LNCaP clone FGC (cell line): Measurements from ENCODE around the gene TASP1.
"Not testable (repeated sequence)": the region's sequence is repeated elsewhere in the genome, so short reads cannot be mapped to it uniquely, and the experiment has no call there.

Experiments used
- DNase-seq: peaks from one replicate; pipeline ENCODE4 v3.0.0-alpha.2; 2011; ENCODE audit warnings: low read depth
- H3K4me3 ChIP-seq: 2 replicates; pipeline ENCODE4 v1.5.1; 2011; ENCODE audit warnings: mild to moderate bottlenecking, low read depth, low read length, control low read depth
- TF ChIP-seq, protein P1 (sequence below): IDR thresholded peaks from 2 replicates; pipeline ENCODE4 v1.5.1; 2012; ENCODE audit warnings: mild to moderate bottlenecking; ENCODE audit not compliant: control insufficient read depth, insufficient read depth; ENCODE audit errors: extremely low read depth

The TASP1 gene

DNA sequence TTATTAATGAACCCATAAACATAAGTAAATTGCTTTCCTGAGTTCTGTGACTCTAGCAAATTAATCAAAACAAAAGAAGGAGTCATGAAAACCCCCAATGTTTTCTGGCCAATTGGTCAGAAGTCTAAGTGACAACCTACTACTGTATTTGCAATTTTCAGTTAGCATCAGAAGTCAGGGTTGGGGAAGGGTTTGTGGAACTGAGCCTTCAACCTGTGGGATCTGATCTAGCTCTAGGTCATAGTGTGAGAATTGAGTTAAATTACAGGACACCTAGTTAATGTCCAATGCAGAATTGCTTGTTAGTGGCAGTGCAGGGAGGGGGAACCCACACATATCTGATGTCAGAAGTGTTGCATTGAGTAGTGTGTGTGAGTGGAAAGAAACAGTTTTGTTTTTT, 275.3 kb downstream of the TASP1 start:
- no peak for DNase-seq
- TF ChIP-seq, protein P1, sequence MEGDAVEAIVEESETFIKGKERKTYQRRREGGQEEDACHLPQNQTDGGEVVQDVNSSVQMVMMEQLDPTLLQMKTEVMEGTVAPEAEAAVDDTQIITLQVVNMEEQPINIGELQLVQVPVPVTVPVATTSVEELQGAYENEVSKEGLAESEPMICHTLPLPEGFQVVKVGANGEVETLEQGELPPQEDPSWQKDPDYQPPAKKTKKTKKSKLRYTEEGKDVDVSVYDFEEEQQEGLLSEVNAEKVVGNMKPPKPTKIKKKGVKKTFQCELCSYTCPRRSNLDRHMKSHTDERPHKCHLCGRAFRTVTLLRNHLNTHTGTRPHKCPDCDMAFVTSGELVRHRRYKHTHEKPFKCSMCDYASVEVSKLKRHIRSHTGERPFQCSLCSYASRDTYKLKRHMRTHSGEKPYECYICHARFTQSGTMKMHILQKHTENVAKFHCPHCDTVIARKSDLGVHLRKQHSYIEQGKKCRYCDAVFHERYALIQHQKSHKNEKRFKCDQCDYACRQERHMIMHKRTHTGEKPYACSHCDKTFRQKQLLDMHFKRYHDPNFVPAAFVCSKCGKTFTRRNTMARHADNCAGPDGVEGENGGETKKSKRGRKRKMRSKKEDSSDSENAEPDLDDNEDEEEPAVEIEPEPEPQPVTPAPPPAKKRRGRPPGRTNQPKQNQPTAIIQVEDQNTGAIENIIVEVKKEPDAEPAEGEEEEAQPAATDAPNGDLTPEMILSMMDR, result no peak

DNA sequence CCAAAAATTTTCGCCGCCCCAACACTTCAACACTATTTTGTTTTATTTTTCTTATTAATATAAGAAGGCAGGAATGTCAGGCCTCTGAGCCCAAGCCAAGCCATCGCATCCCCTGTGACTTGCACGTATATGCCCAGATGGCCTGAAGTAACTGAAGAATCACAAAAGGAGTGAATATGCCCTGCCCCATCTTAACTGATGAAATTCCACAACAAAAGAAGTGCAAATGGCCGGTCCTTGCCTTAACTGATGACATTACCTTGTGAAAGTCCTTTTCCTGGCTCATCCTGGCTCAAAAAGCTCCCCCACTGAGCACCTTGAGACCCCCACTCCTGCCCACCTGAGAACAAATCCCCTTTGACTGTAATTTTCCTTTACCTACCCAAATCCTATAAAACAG, 276.6 kb downstream of the TASP1 start:
- DNase-seq, H3K4me3 ChIP-seq: not testable (repeated sequence)

More for the DNA sequence above, 275.3 kb downstream of the TASP1 start:
- H3K4me3 ChIP-seq, result no peak overlapping the region

DNA sequence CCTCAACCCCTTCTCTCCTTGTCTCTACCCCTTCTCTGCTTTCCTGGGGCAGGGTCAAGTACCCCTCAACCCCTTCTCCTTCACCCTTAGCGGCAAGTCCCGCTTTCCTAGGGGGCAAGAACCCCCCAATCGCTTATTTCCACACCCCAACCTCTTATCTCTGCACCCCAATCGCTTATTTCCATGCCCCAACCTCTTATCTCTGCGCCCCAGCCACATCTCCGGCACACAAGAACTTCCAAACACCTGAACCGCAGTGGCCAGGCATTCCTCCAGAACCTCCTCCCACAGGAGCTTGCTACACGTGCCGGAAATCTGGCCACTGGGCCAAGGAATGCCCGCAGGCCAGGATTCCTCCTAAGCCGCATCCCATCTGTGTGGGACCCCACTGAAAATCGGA, 279.8 kb downstream of the TASP1 start:
- H3K4me3 ChIP-seq, DNase-seq: not testable (repeated sequence)

DNA sequence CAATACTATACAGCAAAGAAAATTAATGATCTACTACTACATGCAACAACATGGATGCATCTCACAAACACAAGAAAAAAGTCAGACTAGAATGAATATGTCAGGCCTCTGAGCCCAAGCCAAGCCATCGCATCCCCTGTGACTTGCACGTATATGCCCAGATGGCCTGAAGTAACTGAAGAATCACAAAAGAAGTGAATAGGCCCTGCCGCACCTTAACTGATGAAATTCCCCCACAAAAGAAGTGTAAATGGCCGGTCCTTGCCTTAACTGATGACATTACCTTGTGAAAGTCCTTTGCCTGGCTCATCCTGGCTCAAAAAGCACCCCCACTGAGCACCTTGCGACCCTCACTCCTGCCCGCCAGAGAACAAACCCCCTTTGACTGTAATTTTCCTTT, 280.9 kb downstream of the TASP1 start:
- H3K4me3 ChIP-seq, result not testable (repeated sequence)

DNA sequence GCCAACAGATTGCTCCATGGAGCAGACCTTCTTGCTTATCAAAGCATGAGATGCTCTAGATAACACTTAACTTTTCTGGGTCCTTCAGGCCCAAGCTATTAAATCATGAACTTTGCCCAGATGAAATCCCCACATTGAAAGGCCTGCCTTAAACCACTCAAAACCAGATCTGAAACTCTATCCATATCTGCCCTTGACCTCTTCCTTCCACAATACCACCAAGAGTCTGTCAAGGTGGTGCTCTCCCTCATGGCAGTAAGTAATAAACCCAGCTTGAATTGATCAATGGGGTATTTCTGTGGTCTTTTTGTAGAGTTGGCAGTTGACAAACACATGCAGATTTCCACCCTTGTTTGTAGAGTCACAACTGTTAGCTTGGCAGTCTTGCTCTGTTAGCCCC, 282.1 kb downstream of the TASP1 start:
- TF ChIP-seq, protein P1, result no peak
- no peak overlapping the region for H3K4me3 ChIP-seq
- DNase-seq, result no peak

More for the DNA sequence above, 280.9 kb downstream of the TASP1 start:
- not testable (repeated sequence) for DNase-seq

DNA sequence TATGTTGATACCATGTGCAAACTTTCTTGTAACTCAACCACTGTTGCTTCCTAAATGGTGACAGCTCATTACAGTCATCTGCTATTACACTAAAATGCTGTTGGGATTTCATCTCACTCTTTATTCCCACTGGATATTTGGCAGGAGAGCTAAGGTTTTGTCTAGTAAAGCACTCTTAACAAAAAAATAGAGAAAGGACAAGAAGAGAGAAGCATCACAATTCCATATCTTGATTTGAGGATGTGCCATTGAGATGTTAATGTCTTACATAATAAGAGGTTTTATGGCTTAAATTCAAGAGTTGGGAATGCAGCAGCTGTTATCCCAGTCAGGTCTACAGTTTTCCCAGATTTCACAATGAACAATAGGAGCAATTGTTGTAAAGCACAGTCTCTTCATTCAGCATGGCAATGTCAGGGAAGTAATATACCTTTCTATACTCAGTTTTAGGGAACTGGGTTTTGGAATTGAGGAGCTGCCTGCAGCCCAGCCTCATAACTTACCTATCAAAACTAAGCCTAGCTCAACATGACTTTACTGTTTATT, 282.7 kb downstream of the TASP1 start:
- no peak for DNase-seq
- TF ChIP-seq, protein P1, result no peak
- H3K4me3 ChIP-seq, result no peak overlapping the region

DNA sequence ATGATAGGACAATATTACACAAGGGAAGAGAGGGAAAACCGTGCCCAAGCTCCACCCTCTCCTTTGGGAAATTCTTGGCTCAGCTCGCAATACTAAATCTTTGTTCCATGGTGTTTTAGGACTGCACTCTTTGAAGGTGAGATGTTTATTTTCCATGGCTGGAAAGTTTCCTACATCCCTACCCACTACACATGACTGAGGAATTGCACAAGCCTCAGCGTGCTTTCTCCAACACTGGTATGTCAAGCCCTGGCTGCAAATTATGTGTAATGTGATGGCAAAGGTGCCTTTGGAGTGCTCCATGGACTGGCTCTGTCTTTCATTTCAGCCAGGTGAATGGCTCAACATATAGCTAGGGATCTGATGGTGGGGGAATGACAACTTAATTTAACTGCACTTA, 283.3 kb downstream of the TASP1 start:
- no peak for DNase-seq
- no peak overlapping the region for H3K4me3 ChIP-seq
- TF ChIP-seq, protein P1, result no peak

DNA sequence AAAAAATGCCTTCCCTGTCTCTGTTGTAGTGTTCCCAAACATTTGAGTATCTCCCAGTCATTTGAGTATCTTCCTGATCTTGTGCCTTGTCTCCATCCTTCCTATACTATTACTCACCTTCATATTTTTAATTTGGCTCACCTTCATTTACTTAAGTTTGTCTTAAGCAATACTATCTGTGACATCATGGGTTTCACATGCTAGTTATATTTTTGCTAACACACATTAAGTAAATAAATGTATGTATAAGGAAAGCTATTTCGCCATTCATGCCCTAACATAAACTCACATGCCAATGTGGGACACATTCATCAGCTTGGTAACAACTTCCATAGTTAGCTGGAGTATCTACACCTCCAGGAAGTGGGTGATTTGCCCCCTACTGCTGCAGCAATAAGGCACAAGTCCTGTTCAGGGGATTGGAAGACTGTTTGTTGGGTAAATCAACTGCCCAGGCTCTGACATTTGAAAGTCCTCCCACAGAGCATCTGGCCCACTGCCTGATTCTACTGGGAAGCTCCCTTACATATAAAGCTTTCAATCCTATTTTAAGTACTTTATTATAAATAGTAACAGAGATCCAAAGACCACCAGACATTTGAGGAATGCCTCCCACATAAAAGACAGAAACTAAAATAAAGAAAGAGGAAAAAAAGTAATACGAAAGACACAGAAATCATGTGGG, 285.3 kb downstream of the TASP1 start:
- DNase-seq, result no peak
- no peak overlapping the region for H3K4me3 ChIP-seq

More for the DNA sequence above, 285.3 kb downstream of the TASP1 start:
- TF ChIP-seq, protein P1, result no peak
